ENCODE measurements around the gene OGFRL1. TPM values are rescaled to one million over a fixed set of nuclear protein-coding genes. Genes with fewer than 3 reads are reported as not detected.
A peak's percentile ranks its signal among the peaks of the same experiment; 100 is the strongest.

OGFRL1 gene
- total and polyA plus RNA-seq, 7 experiments from 2014 or later: 0.89 to 30.4 (median 4.6) TPM

DNA sequence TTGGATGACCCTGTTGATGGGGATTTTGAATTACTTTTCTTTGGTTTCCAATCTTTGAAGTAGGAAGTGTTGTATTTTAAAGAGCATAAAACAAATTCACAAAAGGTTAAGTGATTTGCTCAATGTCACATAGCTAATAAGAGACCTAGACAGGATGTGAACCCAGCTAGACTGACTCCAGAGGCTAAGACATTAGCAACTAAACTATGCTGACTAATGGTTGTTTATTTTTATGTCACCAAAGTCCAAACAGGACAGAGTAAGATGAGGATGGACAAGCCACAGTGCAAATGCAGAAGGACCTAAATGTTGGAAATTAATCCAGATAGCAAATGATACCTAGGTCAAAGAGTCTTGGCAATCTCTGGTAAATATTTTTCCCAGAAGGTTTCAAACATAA lies 38.0 kb downstream of the OGFRL1 start:
- Mint-ChIP-seq H3K27me3 (peaks cover 4 to 26% (median 7%) of the 10 kb centered on the region in 5 donors), H3K4me1 (no peaks in the 10 kb centered on the region), H3K9me3 (peaks cover 0 to 2% (median 0%) of the 10 kb centered on the region in 11 donors), H3K27ac (no peak overlapping the region), H3K36me3 (no peaks in the 10 kb centered on the region), H3K4me3 (no peak overlapping the region)
- ATAC-seq: no peak
- intact Hi-C loops (cut with micrococcal nuclease): no loop called here
- Histone ChIP-seq H3K27me3 (ENCODE audit: control insufficient read depth in 2 of 2, insufficient read depth in 2 of 2, low read length in 2 of 2) (no peaks in the 10 kb centered on the region), H3K4me3 (ENCODE audit: low read length) (no peak overlapping the region), H3K36me3 (ENCODE audit: control insufficient read depth in 2 of 3, insufficient read depth in 3 of 3, low read length in 3 of 3) (no peaks in the 10 kb centered on the region), H3K27ac (ENCODE audit: low read depth, low read length) (no peak overlapping the region), H3K4me1 (ENCODE audit: control insufficient read depth in 2 of 2, insufficient read depth in 2 of 2, low read length in 2 of 2) (no peaks in the 10 kb centered on the region), H3K9me3 (ENCODE audit: control insufficient read depth in 2 of 3, low read length in 3 of 3) (no peaks in the 10 kb centered on the region)
- CTCF ChIA-PET: no interaction called here
- DNase-seq: no peak
- POLR2A ChIA-PET: no interaction called here

- POLR2A ChIA-PET: no interaction called here
- peaks cover under 1 to 16% (median 4%) of the 10 kb centered on the region in 5 donors for H3K27me3 Mint-ChIP-seq
- no peak overlapping the region for H3K27ac Mint-ChIP-seq
- no peaks in the 10 kb centered on the region for H3K9me3 Mint-ChIP-seq
- DNase-seq (no peak), ATAC-seq (no peak)
- CTCF ChIA-PET: no interaction called here
- Histone ChIP-seq H3K27me3 (ENCODE audit: control insufficient read depth in 2 of 2, insufficient read depth in 2 of 2, low read length in 2 of 2) (no peaks in the 10 kb centered on the region), H3K27ac (ENCODE audit: low read depth, low read length) (no peak overlapping the region), H3K4me3 (ENCODE audit: low read length) (no peak overlapping the region), H3K36me3 (ENCODE audit: control insufficient read depth in 2 of 3, insufficient read depth in 3 of 3, low read length in 3 of 3) (no peaks in the 10 kb centered on the region), H3K4me1 (ENCODE audit: control insufficient read depth in 2 of 2, insufficient read depth in 2 of 2, low read length in 2 of 2) (no peaks in the 10 kb centered on the region), H3K9me3 (ENCODE audit: control insufficient read depth in 2 of 3, low read length in 3 of 3) (no peaks in the 10 kb centered on the region)
- H3K36me3 Mint-ChIP-seq: no peaks in the 10 kb centered on the region
- peaks cover 0 to 3% (median 0%) of the 10 kb centered on the region in 7 donors for H3K4me1 Mint-ChIP-seq
- intact Hi-C loops (cut with micrococcal nuclease): no loop called here
- H3K4me3 Mint-ChIP-seq: no peak overlapping the region
Observed at GRCh38 chr6:71330501-71330900, 41.9 kb downstream of the OGFRL1 start.

- ChIA-PET POLR2A (no interaction called here), CTCF (no interaction called here)
- Histone ChIP-seq H3K27me3 (ENCODE audit: control insufficient read depth in 2 of 2, insufficient read depth in 2 of 2, low read length in 2 of 2) (no peaks in the 10 kb centered on the region), H3K4me3 (ENCODE audit: low read length) (no peak overlapping the region), H3K9me3 (ENCODE audit: control insufficient read depth in 2 of 3, low read length in 3 of 3) (no peaks in the 10 kb centered on the region), H3K36me3 (ENCODE audit: control insufficient read depth in 2 of 3, insufficient read depth in 3 of 3, low read length in 3 of 3) (no peaks in the 10 kb centered on the region), H3K4me1 (ENCODE audit: control insufficient read depth in 2 of 2, insufficient read depth in 2 of 2, low read length in 2 of 2) (no peaks in the 10 kb centered on the region), H3K27ac (ENCODE audit: low read depth, low read length) (no peak overlapping the region)
- DNase-seq (no peak), ATAC-seq (no peak)
- Mint-ChIP-seq H3K27ac (no peak overlapping the region), H3K4me3 (no peak overlapping the region), H3K27me3 (peaks cover 3 to 14% (median 5%) of the 10 kb centered on the region in 5 donors), H3K9me3 (no peaks in the 10 kb centered on the region), H3K36me3 (no peaks in the 10 kb centered on the region), H3K4me1 (peaks cover 0 to 3% (median 0%) of the 10 kb centered on the region in 7 donors)
- intact Hi-C loops (cut with micrococcal nuclease): no loop called here
Observed at GRCh38 chr6:71332012-71332411, 43.4 kb downstream of the OGFRL1 start.

GRCh38 chr6:71333050-71333449 lies 44.4 kb downstream of the OGFRL1 start:
- no peaks in the 10 kb centered on the region for H3K27me3 ChIP-seq (ENCODE audit: control insufficient read depth in 2 of 2, insufficient read depth in 2 of 2, low read length in 2 of 2)
- Mint-ChIP-seq H3K4me1 (peaks cover 0 to 3% (median 0%) of the 10 kb centered on the region in 7 donors), H3K9me3 (no peaks in the 10 kb centered on the region), H3K27me3 (peaks cover 0 to 14% (median 8%) of the 10 kb centered on the region in 5 donors), H3K4me3 (no peak overlapping the region), H3K36me3 (no peaks in the 10 kb centered on the region), H3K27ac (no peak overlapping the region)
- ATAC-seq (no peak), DNase-seq (no peak)
- POLR2A ChIA-PET: no interaction called here
- no peaks in the 10 kb centered on the region for H3K9me3 ChIP-seq (ENCODE audit: control insufficient read depth in 2 of 3, low read length in 3 of 3)
- H3K27ac ChIP-seq (ENCODE audit: low read depth, low read length): no peak overlapping the region
- H3K4me3 ChIP-seq (ENCODE audit: low read length): no peak overlapping the region
- intact Hi-C loops (cut with micrococcal nuclease): no loop called here
- no peaks in the 10 kb centered on the region for H3K4me1 ChIP-seq (ENCODE audit: control insufficient read depth in 2 of 2, insufficient read depth in 2 of 2, low read length in 2 of 2)
- CTCF ChIA-PET: no interaction called here
- H3K36me3 ChIP-seq (ENCODE audit: control insufficient read depth in 2 of 3, insufficient read depth in 3 of 3, low read length in 3 of 3): no peaks in the 10 kb centered on the region

- no peaks in the 10 kb centered on the region for H3K36me3 ChIP-seq (ENCODE audit: control insufficient read depth in 2 of 3, insufficient read depth in 3 of 3, low read length in 3 of 3)
- ATAC-seq (no peak), DNase-seq (no peak)
- H3K27ac ChIP-seq (ENCODE audit: low read depth, low read length): no peak overlapping the region
- intact Hi-C loops (cut with micrococcal nuclease): no loop called here
- H3K9me3 Mint-ChIP-seq: no peaks in the 10 kb centered on the region
- no peak overlapping the region for H3K4me3 Mint-ChIP-seq
- CTCF ChIA-PET: no interaction called here
- H3K9me3 ChIP-seq (ENCODE audit: control insufficient read depth in 2 of 3, low read length in 3 of 3): no peaks in the 10 kb centered on the region
- H3K27me3 ChIP-seq (ENCODE audit: control insufficient read depth in 2 of 2, insufficient read depth in 2 of 2, low read length in 2 of 2): no peaks in the 10 kb centered on the region
- no peaks in the 10 kb centered on the region for H3K36me3 Mint-ChIP-seq
- H3K4me3 ChIP-seq (ENCODE audit: low read length): no peak overlapping the region
- H3K27me3 Mint-ChIP-seq: peaks cover 0 to 11% (median 8%) of the 10 kb centered on the region in 5 donors
- H3K4me1 Mint-ChIP-seq: peaks cover 0 to 3% (median 0%) of the 10 kb centered on the region in 7 donors
- POLR2A ChIA-PET: no interaction called here
- no peak overlapping the region for H3K27ac Mint-ChIP-seq
- H3K4me1 ChIP-seq (ENCODE audit: control insufficient read depth in 2 of 2, insufficient read depth in 2 of 2, low read length in 2 of 2): no peaks in the 10 kb centered on the region
Observed at GRCh38 chr6:71333697-71334096, 45.1 kb downstream of the OGFRL1 start.

DNA sequence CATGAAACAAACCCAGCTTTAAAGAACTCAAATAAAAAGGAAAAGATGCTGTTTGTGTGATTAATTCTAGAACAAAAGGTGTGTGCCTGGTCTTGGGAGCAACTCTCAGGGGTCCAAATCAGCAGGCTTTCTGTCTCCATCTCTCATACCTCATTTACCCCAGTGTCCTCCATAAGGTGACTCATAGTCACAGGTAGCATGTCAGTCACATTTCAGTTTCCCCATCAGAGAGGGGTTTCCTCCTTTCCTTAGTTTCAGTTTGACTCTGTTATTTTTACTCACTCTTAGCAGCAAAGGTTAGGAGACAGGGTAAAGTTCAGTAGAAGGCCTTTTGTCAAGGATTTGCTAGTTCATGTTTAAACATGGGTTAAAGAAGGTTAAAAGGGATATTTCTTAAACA lies 46.2 kb downstream of the OGFRL1 start:
- Histone ChIP-seq H3K36me3 (ENCODE audit: control insufficient read depth in 2 of 3, insufficient read depth in 3 of 3, low read length in 3 of 3) (no peaks in the 10 kb centered on the region), H3K27me3 (ENCODE audit: control insufficient read depth in 2 of 2, insufficient read depth in 2 of 2, low read length in 2 of 2) (no peaks in the 10 kb centered on the region), H3K4me1 (ENCODE audit: control insufficient read depth in 2 of 2, insufficient read depth in 2 of 2, low read length in 2 of 2) (no peaks in the 10 kb centered on the region), H3K9me3 (ENCODE audit: control insufficient read depth in 2 of 3, low read length in 3 of 3) (no peaks in the 10 kb centered on the region), H3K27ac (ENCODE audit: low read depth, low read length) (no peak overlapping the region), H3K4me3 (ENCODE audit: low read length) (no peak overlapping the region)
- ChIA-PET POLR2A (no interaction called here), CTCF (interaction anchor here (0.9 kb wide), 1 partner anchor 17 kb away, joined by 3 read pairs; no protein-coding TSS in a partner anchor)
- intact Hi-C loops (cut with micrococcal nuclease): no loop called here
- Mint-ChIP-seq H3K27ac (no peak overlapping the region), H3K4me3 (no peak overlapping the region), H3K4me1 (peaks cover 0 to 3% (median 0%) of the 10 kb centered on the region in 7 donors), H3K9me3 (no peaks in the 10 kb centered on the region), H3K27me3 (peaks cover 0 to 8% (median 3%) of the 10 kb centered on the region in 5 donors), H3K36me3 (no peaks in the 10 kb centered on the region)
- DNase-seq: no peak
- ATAC-seq: peak; percentile 18

DNA sequence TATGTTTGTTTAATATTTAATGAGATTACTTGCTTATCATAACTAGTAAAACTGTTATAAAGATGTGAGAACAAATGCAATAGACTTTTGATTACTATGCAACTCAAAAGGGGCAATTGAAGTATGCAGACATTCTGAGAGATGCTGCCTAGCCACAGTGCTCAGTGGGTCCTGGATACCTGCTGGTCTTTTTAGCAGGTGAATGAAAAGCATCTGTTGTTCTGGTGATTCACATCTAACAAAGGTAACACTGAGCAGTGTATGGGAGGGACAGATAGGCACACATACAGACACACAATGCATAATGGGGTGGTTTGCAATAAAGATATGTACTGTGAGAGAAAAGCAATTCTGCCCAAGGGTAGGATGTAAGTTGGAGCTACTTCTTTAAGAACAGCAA lies 46.9 kb downstream of the OGFRL1 start:
- no peak overlapping the region for H3K4me3 ChIP-seq (ENCODE audit: low read length)
- POLR2A ChIA-PET: no interaction called here
- intact Hi-C loops (cut with micrococcal nuclease): no loop called here
- Mint-ChIP-seq H3K4me1 (peaks cover 0 to 3% (median 0%) of the 10 kb centered on the region in 7 donors), H3K27ac (no peak overlapping the region), H3K36me3 (no peaks in the 10 kb centered on the region), H3K4me3 (no peak overlapping the region), H3K27me3 (peaks cover 0 to 8% (median 5%) of the 10 kb centered on the region in 5 donors), H3K9me3 (no peaks in the 10 kb centered on the region)
- no peak for ATAC-seq
- no peaks in the 10 kb centered on the region for H3K4me1 ChIP-seq (ENCODE audit: control insufficient read depth in 2 of 2, insufficient read depth in 2 of 2, low read length in 2 of 2)
- no peaks in the 10 kb centered on the region for H3K9me3 ChIP-seq (ENCODE audit: control insufficient read depth in 2 of 3, low read length in 3 of 3)
- no peaks in the 10 kb centered on the region for H3K36me3 ChIP-seq (ENCODE audit: control insufficient read depth in 2 of 3, insufficient read depth in 3 of 3, low read length in 3 of 3)
- DNase-seq: no peak
- H3K27me3 ChIP-seq (ENCODE audit: control insufficient read depth in 2 of 2, insufficient read depth in 2 of 2, low read length in 2 of 2): no peaks in the 10 kb centered on the region
- CTCF ChIA-PET: interaction anchor here (0.9 kb wide), 1 partner anchor 16 kb away, joined by 3 read pairs; no protein-coding TSS in a partner anchor
- no peak overlapping the region for H3K27ac ChIP-seq (ENCODE audit: low read depth, low read length)
